Right lobe of liver (tissue), 4 donors: Measurements from ENCODE around the gene KY.

Experiments
- CTCF ChIP-seq, 4 donors: fragments of 200-600 bp in 3 of 4; fragments of 450-650 bp in 1 of 4; IDR thresholded peaks; one replicate each; pipeline versions ENCODE4 v1.5.1 to v1.8.0; 2016 to 2022; ENCODE audit warnings: antibody characterized with exemption in 4 of 4, mild to moderate bottlenecking in 2 of 4
- POLR2A ChIP-seq: fragments of 450-650 bp; IDR thresholded peaks from one replicate; pipeline ENCODE4 v1.6.1; 2017; ENCODE audit warnings: antibody characterized with exemption, mild to moderate bottlenecking
- donor health status: DM: no; HTN: no; CAD: no.
- donor health status: DM: no; HTN: no; CAD: no.
- donor health status: DM: no; HTN: yes; CAD: no.

GRCh38 chr3:134567605-134568004 lies 83.2 kb downstream of the KY start:
- no peak for TF ChIP-seq POLR2A
- no peak for TF ChIP-seq CTCF (IDR thresholded peaks at IDR 0.05)
